Measurements from ENCODE around the gene TRIML2.

Gene TRIML2

DNA sequence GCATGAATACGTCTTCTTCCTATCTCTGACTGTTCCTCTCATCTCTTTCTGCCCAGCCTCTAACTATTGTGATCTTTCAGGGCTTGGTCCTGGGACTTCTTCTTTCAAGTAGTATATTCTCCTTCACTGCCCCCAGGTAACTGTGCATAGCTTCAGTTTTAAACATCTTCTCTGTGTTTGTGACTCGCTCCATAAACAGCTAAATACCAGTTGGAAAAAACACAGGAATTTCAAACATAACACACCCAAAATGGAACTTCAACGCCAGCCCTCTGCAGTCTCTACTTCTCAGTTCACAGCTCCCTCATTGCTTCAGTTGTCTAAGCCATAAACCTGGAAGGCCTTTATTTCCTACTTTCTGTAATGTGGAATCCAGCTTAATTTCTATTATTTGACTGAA lies 16.6 kb downstream of the TRIML2 start:
- Histone ChIP-seq H3K4me3 (ENCODE audit: low read depth, low read length) (no peak overlapping the region), H3K4me2 (ENCODE audit: low read length) (no peak overlapping the region), H3K9ac (no peak overlapping the region), H3K27me3 (ENCODE audit: control insufficient read depth, insufficient read depth, low read length) (no peaks in the 10 kb centered on the region), H2AFZ (no peak overlapping the region), H3K79me2 (no peaks in the 10 kb centered on the region), H3K36me3 (ENCODE audit: control insufficient read depth, insufficient read depth, low read length) (no peaks in the 10 kb centered on the region), H3K4me1 (no peaks in the 10 kb centered on the region), H3K9me3 (ENCODE audit: control insufficient read depth, low read length) (no peaks in the 10 kb centered on the region), H3K27ac (no peak overlapping the region)
- TF ChIP-seq, protein P1, sequence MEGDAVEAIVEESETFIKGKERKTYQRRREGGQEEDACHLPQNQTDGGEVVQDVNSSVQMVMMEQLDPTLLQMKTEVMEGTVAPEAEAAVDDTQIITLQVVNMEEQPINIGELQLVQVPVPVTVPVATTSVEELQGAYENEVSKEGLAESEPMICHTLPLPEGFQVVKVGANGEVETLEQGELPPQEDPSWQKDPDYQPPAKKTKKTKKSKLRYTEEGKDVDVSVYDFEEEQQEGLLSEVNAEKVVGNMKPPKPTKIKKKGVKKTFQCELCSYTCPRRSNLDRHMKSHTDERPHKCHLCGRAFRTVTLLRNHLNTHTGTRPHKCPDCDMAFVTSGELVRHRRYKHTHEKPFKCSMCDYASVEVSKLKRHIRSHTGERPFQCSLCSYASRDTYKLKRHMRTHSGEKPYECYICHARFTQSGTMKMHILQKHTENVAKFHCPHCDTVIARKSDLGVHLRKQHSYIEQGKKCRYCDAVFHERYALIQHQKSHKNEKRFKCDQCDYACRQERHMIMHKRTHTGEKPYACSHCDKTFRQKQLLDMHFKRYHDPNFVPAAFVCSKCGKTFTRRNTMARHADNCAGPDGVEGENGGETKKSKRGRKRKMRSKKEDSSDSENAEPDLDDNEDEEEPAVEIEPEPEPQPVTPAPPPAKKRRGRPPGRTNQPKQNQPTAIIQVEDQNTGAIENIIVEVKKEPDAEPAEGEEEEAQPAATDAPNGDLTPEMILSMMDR (IDR thresholded peaks at IDR 0.05) = no peak

DNA sequence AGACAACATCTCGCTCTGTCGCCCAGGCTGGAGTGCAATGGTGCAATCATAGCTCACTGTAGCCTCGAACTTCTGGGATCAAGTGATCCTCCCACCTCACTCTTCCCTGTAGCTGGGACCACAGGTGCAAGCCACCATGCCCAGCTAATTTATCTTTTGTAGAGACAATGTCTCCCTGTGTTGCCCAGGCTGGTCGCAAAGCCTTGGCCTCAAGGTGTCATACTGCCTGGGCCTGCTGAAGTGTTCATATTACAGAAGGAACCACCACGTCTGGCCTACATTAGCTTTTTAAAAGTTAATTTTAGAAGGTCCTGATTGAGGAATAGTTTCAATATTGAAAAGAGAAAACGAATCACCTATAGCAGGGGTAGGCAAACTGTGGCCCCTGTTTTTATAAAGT lies 22.5 kb downstream of the TRIML2 start:
- TF ChIP-seq, protein P1 (IDR thresholded peaks at IDR 0.05) = no peak
- Histone ChIP-seq H3K27me3 (ENCODE audit: control insufficient read depth, insufficient read depth, low read length) (no peaks in the 10 kb centered on the region), H3K27ac (no peak overlapping the region), H3K36me3 (ENCODE audit: control insufficient read depth, insufficient read depth, low read length) (no peaks in the 10 kb centered on the region), H3K9me3 (ENCODE audit: control insufficient read depth, low read length) (no peaks in the 10 kb centered on the region), H3K4me3 (ENCODE audit: low read depth, low read length) (no peak overlapping the region), H3K4me2 (ENCODE audit: low read length) (no peak overlapping the region), H3K9ac (no peak overlapping the region), H2AFZ (no peak overlapping the region), H3K4me1 (no peaks in the 10 kb centered on the region), H3K79me2 (no peaks in the 10 kb centered on the region)

DNA sequence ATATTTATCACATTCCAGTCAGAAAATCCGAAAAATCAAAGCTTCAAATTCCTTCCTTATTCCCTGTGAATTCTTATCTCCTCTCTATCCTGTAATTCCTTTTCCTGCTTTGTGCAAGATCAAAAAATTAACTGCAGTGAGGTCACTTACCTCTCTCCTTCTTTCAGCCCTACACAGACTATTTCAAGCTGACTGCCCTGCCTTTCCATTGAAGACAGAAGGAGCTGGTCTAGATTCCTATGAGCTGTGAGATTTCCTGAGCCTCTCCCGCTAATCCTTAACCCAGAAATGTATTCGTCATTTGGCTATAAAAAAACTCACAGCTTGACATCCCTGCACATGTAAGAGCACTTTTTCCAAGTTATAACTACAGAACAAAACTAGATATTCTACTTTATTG lies 26.6 kb downstream of the TRIML2 start:
- TF ChIP-seq, protein P1 (IDR thresholded peaks at IDR 0.05) = no peak
- H3K9ac ChIP-seq = no peak overlapping the region

DNA sequence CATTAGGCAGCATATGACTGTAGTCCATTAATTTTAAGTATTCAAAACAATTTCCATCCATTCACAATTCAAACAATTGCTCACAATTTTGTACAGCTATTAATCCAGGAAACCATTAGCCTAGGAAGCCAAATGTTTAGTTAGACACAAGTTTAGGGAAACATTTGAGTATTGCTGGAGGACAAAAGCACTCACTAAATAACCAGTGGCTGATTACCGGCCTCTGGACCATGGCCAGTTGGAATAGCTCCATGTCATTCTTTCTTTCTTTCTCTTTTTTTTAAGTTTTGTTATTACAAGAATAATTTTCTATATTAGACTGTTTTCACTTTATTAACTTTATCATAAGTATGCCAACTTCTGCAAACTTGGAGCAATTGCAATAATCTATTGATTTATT lies 31.3 kb downstream of the TRIML2 start:
- Histone ChIP-seq H3K9ac (no peak overlapping the region), H3K27me3 (ENCODE audit: control insufficient read depth, insufficient read depth, low read length) (no peaks in the 10 kb centered on the region), H3K79me2 (no peaks in the 10 kb centered on the region), H2AFZ (no peak overlapping the region), H3K4me1 (no peaks in the 10 kb centered on the region), H3K9me3 (ENCODE audit: control insufficient read depth, low read length) (no peaks in the 10 kb centered on the region), H3K36me3 (ENCODE audit: control insufficient read depth, insufficient read depth, low read length) (no peaks in the 10 kb centered on the region), H3K27ac (no peak overlapping the region), H3K4me2 (ENCODE audit: low read length) (no peak overlapping the region), H3K4me3 (ENCODE audit: low read depth, low read length) (no peak overlapping the region)
- TF ChIP-seq, protein P1 (IDR thresholded peaks at IDR 0.05) = no peak

More for the DNA sequence above, 26.6 kb downstream of the TRIML2 start:
- no peak overlapping the region for H3K4me3 ChIP-seq (ENCODE audit: low read depth, low read length)
- no peaks in the 10 kb centered on the region for H3K4me1 ChIP-seq
- H3K79me2 ChIP-seq = no peaks in the 10 kb centered on the region
- no peaks in the 10 kb centered on the region for H3K27me3 ChIP-seq (ENCODE audit: control insufficient read depth, insufficient read depth, low read length)
- no peak overlapping the region for H3K4me2 ChIP-seq (ENCODE audit: low read length)
- no peaks in the 10 kb centered on the region for H3K36me3 ChIP-seq (ENCODE audit: control insufficient read depth, insufficient read depth, low read length)
- H2AFZ ChIP-seq = no peak overlapping the region
- no peaks in the 10 kb centered on the region for H3K9me3 ChIP-seq (ENCODE audit: control insufficient read depth, low read length)
- no peak overlapping the region for H3K27ac ChIP-seq

DNA sequence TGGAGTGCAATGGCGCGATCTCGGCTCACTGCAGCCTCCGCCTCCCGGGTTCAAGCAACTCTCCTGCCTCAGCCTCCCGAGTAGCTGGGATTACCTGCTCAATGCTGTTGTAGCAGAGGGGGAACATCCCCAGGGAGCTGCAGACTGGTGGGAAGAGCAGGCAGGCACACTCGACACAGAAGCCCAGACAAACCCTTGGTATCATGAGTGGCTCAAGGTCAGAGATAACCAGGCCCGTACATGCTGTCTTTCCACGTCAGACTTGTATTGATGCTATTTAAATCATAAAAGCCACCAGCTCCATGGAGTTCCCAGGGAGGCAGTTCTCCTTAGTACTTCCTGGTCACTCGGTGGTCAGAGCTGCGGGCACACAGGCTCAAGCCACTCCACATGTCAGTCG lies 33.2 kb downstream of the TRIML2 start:
- no peak overlapping the region for H3K4me3 ChIP-seq (ENCODE audit: low read depth, low read length)
- no peak overlapping the region for H3K27ac ChIP-seq
- no peaks in the 10 kb centered on the region for H3K9me3 ChIP-seq (ENCODE audit: control insufficient read depth, low read length)
- no peaks in the 10 kb centered on the region for H3K27me3 ChIP-seq (ENCODE audit: control insufficient read depth, insufficient read depth, low read length)
- no peak overlapping the region for H3K4me2 ChIP-seq (ENCODE audit: low read length)
- no peaks in the 10 kb centered on the region for H3K79me2 ChIP-seq
- TF ChIP-seq, protein P1 (IDR thresholded peaks at IDR 0.05) = no peak
- no peaks in the 10 kb centered on the region for H3K36me3 ChIP-seq (ENCODE audit: control insufficient read depth, insufficient read depth, low read length)
- H3K4me1 ChIP-seq = no peaks in the 10 kb centered on the region
- H3K9ac ChIP-seq = no peak overlapping the region
- no peak overlapping the region for H2AFZ ChIP-seq

All from parathyroid adenoma (tissue), 2 donors.